GM12864 (cell line): ENCODE measurements around the gene KRTCAP2.

Experiments
- DNase-seq: peaks from one replicate; pipeline ENCODE4 v3.0.0-alpha.2; 2011; ENCODE audit warnings: low read depth
- H3K4me3 ChIP-seq: 2 replicates; pipeline ENCODE4 v1.5.1; 2011; ENCODE audit warnings: mild to moderate bottlenecking, low read depth, low read length, control low read depth
- TF ChIP-seq, protein P1 (sequence below): IDR thresholded peaks from 2 replicates; pipeline ENCODE4 v1.5.1; 2011; ENCODE audit warnings: low read depth, mild to moderate bottlenecking, moderate library complexity, low read length, control low read depth, inconsistent platforms; ENCODE audit errors: missing control alignments

Gene KRTCAP2

DNA sequence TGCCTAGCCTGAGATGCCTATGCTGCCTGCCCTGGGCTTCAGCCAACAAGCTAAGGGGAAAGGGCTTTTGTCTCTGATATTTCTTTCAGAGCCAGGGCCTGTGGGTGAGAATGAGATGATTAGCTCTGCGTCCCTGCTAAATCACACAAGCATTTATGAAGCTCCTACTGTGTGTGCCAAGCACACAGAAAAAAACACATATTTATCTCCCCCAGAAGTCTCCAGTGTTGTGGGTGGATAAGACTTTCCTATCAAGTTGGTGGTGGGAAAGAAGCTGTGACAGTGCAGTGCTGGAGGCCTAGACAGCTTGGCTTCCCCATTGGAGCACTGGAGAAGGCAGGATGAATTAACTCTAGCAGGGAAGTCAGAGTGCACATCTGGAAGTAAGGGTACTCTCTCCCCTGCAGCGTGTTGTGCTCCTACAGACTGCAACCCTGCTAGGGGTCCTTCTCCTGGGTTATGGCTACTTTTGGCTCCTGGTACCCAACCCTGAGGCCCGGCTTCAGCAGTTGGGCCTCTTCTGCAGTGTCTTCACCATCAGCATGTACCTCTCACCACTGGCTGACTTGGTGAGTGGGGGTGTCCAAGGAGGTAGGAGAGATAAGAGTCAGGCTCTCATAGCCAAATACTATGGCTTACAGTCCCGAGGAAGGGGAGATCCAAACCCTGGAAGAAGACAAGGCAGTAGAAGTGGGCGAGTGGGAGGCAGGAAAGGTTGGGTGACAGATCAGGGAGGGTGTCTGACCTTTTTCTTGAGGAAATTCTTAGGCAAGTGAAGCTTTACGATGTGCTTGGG lies 35.8 kb downstream of the KRTCAP2 start:
- peak overlapping the region; percentile 74 for H3K4me3 ChIP-seq

DNA sequence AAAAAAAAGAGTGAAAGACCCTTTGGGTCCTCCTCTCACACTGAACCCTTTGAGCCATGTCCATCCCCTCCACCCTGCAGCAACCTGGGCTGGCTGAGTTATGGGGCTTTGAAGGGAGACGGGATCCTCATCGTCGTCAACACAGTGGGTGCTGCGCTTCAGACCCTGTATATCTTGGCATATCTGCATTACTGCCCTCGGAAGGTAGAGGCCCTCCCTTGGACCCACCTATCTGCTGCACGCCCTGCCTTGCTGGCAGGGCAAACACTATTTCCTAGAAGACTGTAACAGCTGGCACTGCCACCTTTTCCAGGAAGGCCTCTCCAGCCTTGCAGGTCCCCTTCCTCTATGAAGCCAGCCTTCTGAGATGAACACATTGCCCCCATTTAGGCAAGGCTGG lies 36.4 kb downstream of the KRTCAP2 start:
- TF ChIP-seq, protein P1, sequence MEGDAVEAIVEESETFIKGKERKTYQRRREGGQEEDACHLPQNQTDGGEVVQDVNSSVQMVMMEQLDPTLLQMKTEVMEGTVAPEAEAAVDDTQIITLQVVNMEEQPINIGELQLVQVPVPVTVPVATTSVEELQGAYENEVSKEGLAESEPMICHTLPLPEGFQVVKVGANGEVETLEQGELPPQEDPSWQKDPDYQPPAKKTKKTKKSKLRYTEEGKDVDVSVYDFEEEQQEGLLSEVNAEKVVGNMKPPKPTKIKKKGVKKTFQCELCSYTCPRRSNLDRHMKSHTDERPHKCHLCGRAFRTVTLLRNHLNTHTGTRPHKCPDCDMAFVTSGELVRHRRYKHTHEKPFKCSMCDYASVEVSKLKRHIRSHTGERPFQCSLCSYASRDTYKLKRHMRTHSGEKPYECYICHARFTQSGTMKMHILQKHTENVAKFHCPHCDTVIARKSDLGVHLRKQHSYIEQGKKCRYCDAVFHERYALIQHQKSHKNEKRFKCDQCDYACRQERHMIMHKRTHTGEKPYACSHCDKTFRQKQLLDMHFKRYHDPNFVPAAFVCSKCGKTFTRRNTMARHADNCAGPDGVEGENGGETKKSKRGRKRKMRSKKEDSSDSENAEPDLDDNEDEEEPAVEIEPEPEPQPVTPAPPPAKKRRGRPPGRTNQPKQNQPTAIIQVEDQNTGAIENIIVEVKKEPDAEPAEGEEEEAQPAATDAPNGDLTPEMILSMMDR: no peak
- H3K4me3 ChIP-seq: peak overlapping the region; percentile 74
- no peak for DNase-seq

More for the DNA sequence above, 35.8 kb downstream of the KRTCAP2 start:
- DNase-seq: no peak
- TF ChIP-seq, protein P1: no peak

DNA sequence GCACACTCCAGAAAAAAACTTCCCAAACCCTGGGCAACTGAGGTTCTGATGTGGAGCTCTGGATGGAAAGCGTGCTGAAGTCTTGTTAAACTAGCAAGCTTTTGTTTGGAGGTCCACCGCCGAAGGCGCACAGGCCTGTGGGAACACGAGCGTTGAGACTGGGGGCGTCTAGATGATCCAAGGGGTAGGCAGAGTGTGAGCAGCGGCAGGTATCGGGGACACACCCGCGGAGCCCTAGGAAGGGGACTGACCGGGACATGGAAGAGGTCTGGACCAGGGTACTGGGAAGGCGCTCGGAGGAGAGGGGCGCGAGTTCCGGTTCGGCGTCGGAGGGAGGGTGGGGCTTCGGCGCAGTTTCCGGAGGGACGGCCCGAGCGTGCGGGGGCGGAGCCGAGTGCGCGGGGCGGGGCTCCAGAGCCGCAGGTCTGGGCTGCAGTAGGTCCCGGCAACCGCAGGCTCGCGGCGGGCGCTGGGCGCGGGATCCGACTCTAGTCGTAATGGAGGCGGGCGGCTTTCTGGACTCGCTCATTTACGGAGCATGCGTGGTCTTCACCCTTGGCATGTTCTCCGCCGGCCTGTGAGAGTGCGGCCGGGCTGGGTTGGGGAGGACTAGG lies 37.6 kb downstream of the KRTCAP2 start, which contains the start of gene SLC50A1:
TSS of gene SLC50A1 (plus strand) at position 438 of the 614 bp plus-strand sequence. CDS start at position 498, 60 bp downstream.
- peak; percentile 61 for DNase-seq
- H3K4me3 ChIP-seq: peak within 1 kb of the TSS; percentile 74
- TF ChIP-seq, protein P1: no peak

DNA sequence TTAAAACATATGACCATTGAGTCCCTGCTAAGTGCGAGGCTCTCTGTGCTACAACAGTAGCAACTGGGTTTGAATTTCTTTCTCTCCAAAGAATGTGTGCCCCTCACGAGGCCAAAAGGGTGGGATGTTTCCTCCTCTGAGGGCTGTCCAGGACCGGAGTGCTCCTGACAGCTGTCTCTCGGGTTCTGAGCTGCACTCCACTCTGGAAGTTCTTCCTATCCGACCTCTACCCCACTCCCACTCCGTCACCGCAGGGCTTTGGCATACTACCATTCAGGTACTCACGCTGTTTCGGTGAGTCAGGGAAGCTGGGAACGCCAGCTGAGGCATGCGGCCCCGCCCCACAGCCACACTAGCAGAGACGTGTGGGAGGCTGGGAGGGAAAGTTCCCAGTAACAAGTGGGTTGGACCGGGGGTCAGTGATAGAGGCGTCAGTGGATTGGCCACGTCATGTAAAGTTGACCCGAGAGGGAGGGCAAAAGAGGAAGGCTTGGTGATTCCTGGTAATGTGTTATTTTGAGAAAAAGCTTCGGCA lies 38.2 kb downstream of the KRTCAP2 start:
- TF ChIP-seq, protein P1: no peak
- peak; percentile 45 for DNase-seq
- H3K4me3 ChIP-seq: peak overlapping the region; percentile 74

- no peak overlapping the region for H3K4me3 ChIP-seq
- DNase-seq: no peak
- TF ChIP-seq, protein P1: no peak
Measured at GRCh38 chr1:155134322-155134721, 38.8 kb downstream of the KRTCAP2 start.

- no peak overlapping the region for H3K4me3 ChIP-seq
- no peak for DNase-seq
- TF ChIP-seq, protein P1: no peak
Measured at GRCh38 chr1:155133799-155134281, 39.3 kb downstream of the KRTCAP2 start.
